SU-DHL-6 (cell line): ENCODE results near the gene PHACTR1.

Experiments used
- H2AFZ ChIP-seq: fragments of 200-600 bp; sonication (generic); 2 replicates; pipeline ENCODE4 v1.6.1; 2014; ENCODE audit warnings: low read depth, mild to moderate bottlenecking, moderate library complexity, mixed read lengths, antibody characterized with exemption, low read length; ENCODE audit not compliant: severe bottlenecking
- H3F3A ChIP-seq: fragments of 200-600 bp; shearing (Covaris generic); 2 replicates; pipeline ENCODE4 v1.6.0; 2016; ENCODE audit warnings: antibody characterized with exemption, mild to moderate bottlenecking; ENCODE audit not compliant: insufficient read depth
- H3K27ac ChIP-seq: fragments of 200-600 bp; sonication (generic); 2 replicates; pipeline ENCODE4 v1.5.1; 2016; ENCODE audit warnings: low read depth, mild to moderate bottlenecking, low read length, moderate library complexity, mixed read lengths
- H3K27me3 ChIP-seq: fragments of 200-600 bp; sonication (generic), shearing (Covaris generic); 2 replicates; pipeline ENCODE4 v1.6.0; 2014; ENCODE audit warnings: mild to moderate bottlenecking, low read length
- H3K36me3 ChIP-seq: fragments of 200-600 bp; sonication (generic); 2 replicates; pipeline ENCODE4 v1.6.1; 2014; ENCODE audit warnings: mild to moderate bottlenecking, low read length, mixed read lengths
- H3K4me2 ChIP-seq: fragments of 300-600, 200-600 bp; shearing (Covaris generic), sonication (generic); 2 replicates; pipeline ENCODE4 v1.6.0; 2014; ENCODE audit warnings: low read length, low read depth, mild to moderate bottlenecking; ENCODE audit not compliant: poor library complexity, severe bottlenecking
- H3K4me3 ChIP-seq: fragments of 200-600 bp; sonication (generic); 2 replicates; pipeline ENCODE4 v1.5.1; 2014; ENCODE audit warnings: antibody characterized with exemption, low read length, mild to moderate bottlenecking, mixed read lengths; ENCODE audit not compliant: insufficient read depth, poor library complexity, severe bottlenecking
- H3K79me2 ChIP-seq: fragments of 200-600 bp; sonication (generic); 2 replicates; pipeline ENCODE4 v1.6.1; 2014; ENCODE audit warnings: mild to moderate bottlenecking, low read length, moderate library complexity; ENCODE audit not compliant: insufficient read depth
- H3K9ac ChIP-seq: fragments of 200-600 bp; sonication (generic); 2 replicates; pipeline ENCODE4 v1.7.0; 2014; ENCODE audit warnings: mild to moderate bottlenecking, low read length
- H3K9me2 ChIP-seq: fragments of 200-600 bp; sonication (generic); replicated peaks from 2 replicates; pipeline ENCODE4 v1.6.1; 2014; ENCODE audit warnings: low read length; ENCODE audit not compliant: insufficient read depth
- H3K9me3 ChIP-seq: fragments of 200-600 bp; sonication (generic); 2 replicates; pipeline ENCODE4 v1.6.1; 2014; ENCODE audit warnings: low read length, mixed read lengths; ENCODE audit not compliant: insufficient read depth
- H4K20me1 ChIP-seq: fragments of 200-600 bp; sonication (generic); 2 replicates; pipeline ENCODE4 v1.6.1; 2014; ENCODE audit warnings: low read depth, mild to moderate bottlenecking, antibody characterized with exemption, low read length, moderate library complexity, mixed read lengths
- EZH2phosphoT487 ChIP-seq: fragments of 200-600 bp; sonication (generic), shearing (Covaris generic); conservative IDR thresholded peaks from 2 replicates; pipeline ENCODE4 v1.6.1; 2018; ENCODE audit warnings: mild to moderate bottlenecking, antibody characterized with exemption, low read length, moderate library complexity, mixed read lengths
- TF ChIP-seq, protein P1 (sequence below): fragments of 200-600 bp; sonication (generic); IDR thresholded peaks from one replicate; pipeline ENCODE4 v1.5.1; 2017; ENCODE audit warnings: antibody characterized with exemption, mild to moderate bottlenecking, low read length, moderate library complexity; ENCODE audit not compliant: insufficient read depth, poor library complexity, severe bottlenecking

PHACTR1 gene

DNA sequence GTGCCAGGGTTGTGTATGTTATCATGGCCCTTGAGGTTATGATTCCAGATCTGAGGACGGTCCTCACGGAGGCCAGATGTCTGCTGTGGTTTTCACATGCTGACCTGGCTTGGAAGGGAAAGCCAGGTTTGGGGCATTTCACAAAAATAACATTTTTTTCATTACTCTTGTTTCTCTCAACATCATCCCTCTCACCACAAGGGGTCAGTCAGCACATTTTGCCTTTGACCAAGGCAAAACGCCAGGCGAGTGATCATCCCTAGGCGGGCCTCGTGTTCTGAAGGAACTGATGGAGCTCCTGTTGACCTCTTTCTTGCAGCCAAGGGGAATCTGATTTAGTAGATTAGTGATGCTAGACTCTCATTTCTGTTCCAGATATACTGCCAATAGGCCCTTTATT is 478.3 kb downstream of the PHACTR1 start:
- no peaks in the 10 kb centered on the region for H3K9me3 ChIP-seq
- no peaks in the 10 kb centered on the region for H4K20me1 ChIP-seq
- no peaks in the 10 kb centered on the region for H3K9me2 ChIP-seq
- H3K4me2 ChIP-seq: no peak overlapping the region
- no peak overlapping the region for H2AFZ ChIP-seq
- no peaks in the 10 kb centered on the region for H3K79me2 ChIP-seq
- H3F3A ChIP-seq: no peaks in the 10 kb centered on the region
- TF ChIP-seq, protein P1, sequence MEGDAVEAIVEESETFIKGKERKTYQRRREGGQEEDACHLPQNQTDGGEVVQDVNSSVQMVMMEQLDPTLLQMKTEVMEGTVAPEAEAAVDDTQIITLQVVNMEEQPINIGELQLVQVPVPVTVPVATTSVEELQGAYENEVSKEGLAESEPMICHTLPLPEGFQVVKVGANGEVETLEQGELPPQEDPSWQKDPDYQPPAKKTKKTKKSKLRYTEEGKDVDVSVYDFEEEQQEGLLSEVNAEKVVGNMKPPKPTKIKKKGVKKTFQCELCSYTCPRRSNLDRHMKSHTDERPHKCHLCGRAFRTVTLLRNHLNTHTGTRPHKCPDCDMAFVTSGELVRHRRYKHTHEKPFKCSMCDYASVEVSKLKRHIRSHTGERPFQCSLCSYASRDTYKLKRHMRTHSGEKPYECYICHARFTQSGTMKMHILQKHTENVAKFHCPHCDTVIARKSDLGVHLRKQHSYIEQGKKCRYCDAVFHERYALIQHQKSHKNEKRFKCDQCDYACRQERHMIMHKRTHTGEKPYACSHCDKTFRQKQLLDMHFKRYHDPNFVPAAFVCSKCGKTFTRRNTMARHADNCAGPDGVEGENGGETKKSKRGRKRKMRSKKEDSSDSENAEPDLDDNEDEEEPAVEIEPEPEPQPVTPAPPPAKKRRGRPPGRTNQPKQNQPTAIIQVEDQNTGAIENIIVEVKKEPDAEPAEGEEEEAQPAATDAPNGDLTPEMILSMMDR: peak; percentile 86
- no peak for TF ChIP-seq EZH2phosphoT487
- H3K36me3 ChIP-seq: no peaks in the 10 kb centered on the region
- no peak overlapping the region for H3K27ac ChIP-seq
- no peaks in the 10 kb centered on the region for H3K27me3 ChIP-seq
- no peak overlapping the region for H3K4me3 ChIP-seq
- no peak overlapping the region for H3K9ac ChIP-seq

DNA sequence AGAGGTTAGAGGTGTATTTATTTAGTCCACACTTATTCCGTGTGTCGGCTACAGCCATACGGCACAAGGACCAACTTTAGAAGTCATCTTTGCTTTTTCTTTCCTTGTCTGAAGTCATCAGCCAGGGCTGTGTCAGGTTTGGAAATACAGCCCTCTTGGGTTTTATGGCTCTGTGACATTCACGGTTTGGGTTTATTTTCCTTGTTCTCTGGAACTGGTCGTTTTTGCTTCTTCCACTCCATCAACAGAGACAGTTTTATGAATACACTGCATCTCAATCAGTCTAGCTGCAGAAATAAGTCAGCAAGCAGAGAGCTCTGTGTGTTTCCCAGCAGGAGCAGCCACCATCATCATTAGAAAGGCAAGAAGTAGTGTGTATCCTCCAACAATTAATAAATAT is 479.2 kb downstream of the PHACTR1 start:
- no peaks in the 10 kb centered on the region for H4K20me1 ChIP-seq
- H3K9ac ChIP-seq: no peak overlapping the region
- H3K4me2 ChIP-seq: no peak overlapping the region
- no peaks in the 10 kb centered on the region for H3K9me3 ChIP-seq
- H3F3A ChIP-seq: no peaks in the 10 kb centered on the region
- H3K79me2 ChIP-seq: no peaks in the 10 kb centered on the region
- no peaks in the 10 kb centered on the region for H3K27me3 ChIP-seq
- TF ChIP-seq, protein P1: no peak
- TF ChIP-seq EZH2phosphoT487: no peak
- no peaks in the 10 kb centered on the region for H3K36me3 ChIP-seq
- no peak overlapping the region for H2AFZ ChIP-seq
- no peak overlapping the region for H3K4me3 ChIP-seq
- H3K27ac ChIP-seq: no peak overlapping the region
- H3K9me2 ChIP-seq: no peaks in the 10 kb centered on the region

DNA sequence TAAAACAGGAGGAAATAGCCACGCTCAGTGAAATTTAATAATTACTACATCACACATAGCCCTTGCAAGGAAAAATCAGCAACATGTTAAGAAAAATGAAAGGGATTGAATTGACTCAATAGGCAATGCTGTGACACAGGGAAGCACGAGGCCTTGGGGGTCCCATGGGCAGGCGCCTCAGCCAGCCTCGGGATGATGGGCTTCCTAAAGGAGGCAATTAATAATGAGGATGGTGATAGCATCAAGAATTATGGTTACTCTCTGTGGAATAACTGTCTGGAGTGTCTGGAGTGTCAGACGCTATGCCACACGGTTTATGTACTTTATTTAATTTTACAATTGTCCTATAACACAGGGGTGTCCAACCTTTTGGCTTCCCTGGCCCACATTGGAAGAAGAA is 481.6 kb downstream of the PHACTR1 start:
- Histone ChIP-seq H4K20me1 (no peaks in the 10 kb centered on the region), H3K27ac (no peak overlapping the region), H3K79me2 (no peaks in the 10 kb centered on the region), H3K9ac (no peak overlapping the region), H2AFZ (no peak overlapping the region), H3K36me3 (no peaks in the 10 kb centered on the region), H3K9me2 (no peaks in the 10 kb centered on the region), H3K27me3 (no peaks in the 10 kb centered on the region), H3K4me3 (no peak overlapping the region), H3K4me2 (no peak overlapping the region), H3K9me3 (no peaks in the 10 kb centered on the region), H3F3A (no peaks in the 10 kb centered on the region)
- TF ChIP-seq EZH2phosphoT487: no peak
- TF ChIP-seq, protein P1: no peak
